Measurements from ENCODE around the gene CPED1.

DNA sequence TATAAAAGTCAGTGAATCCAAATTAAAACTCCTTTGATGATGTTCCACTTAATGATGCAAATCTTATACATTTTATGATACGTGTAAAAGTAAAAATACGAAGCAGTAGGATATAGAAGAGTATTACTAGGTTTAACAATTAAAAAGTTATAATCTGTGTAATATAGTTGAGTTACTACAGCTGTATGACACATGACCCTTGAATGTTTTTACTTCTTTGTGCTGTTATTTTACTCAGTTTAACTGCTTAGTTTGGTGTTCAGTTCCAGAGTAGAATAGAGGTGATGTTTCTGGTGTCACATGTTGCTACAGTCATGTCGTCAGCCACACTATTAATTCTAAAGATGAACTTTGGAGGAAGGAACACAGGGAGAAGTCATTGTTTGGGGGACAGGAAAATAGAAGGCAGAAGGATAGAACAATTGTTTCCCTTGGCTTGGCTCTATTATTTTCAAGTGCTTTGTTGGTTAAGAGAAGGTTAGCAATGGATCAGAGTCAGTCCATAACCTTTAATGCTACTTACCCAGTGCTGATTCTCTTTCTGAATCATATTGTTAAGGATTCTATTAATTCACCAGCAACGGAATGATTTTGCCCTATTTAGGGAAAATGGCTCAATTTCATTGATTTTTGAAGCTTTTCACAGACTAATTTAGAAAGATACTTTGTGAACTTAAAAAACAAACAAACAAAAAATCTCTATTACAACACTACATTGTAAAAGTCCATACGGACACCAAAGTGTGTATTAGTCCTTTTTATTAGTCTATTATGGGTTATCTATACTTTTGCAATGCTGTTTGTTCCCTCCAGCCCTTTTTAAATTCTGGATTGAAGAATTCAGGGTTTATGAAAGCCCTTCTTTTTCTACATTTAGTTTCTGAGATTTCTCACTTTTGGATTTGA lies 73.4 kb downstream of the CPED1 start:
- TF ChIP-seq EP300 (IDR thresholded peaks at IDR 0.05) (no peak), CTCF (IDR thresholded peaks at IDR 0.05) (no peak), POLR2A (IDR thresholded peaks at IDR 0.05) (no peak), POLR2AphosphoS5 (IDR thresholded peaks at IDR 0.05) (no peak)

Data from upper lobe of left lung (tissue), 4 donors.